Measurements from ENCODE around the gene GTF2A1.
"Not testable (repeated sequence)": the region's sequence is repeated elsewhere in the genome, so short reads cannot be mapped to it uniquely, and the experiment has no call there.

GTF2A1 gene

DNA sequence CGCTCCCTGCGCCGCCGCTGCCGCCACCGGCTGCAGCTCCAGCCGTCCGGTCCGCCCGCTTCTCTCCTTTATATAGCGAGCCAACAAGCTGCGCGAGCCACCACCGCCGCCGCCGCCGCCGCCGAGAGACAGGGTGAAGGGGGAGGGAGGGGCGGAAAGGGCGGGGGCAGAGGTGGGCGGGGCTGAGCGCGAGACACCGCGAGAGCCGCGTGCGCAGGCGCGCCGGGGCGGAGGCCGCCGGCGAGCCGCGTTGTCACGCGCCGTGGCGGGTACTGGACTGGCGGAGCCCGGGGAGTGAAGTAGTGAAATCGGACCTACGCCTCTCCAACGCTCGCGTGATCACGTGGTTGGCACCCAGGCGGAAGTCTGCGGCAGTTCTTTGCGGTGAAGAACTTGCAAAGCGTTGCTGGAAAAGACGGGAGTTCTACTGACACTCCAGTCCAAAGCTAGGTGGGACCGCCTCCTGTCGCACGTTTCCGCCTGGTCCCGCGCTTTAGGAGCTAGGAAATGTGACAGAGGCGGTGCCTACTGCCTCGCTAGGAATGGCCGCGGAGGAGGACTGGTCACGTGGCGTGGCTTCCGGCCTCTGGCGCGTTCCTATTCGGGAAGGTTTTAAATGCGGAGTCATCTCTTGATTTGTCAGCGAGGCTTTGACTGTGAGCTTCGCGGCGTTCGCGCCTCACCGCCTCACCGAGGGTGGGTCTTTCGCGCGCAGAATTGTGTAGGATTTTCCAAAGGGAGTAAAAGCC lies at the start of gene GTF2A1:
GTF2A1 (minus strand) TSS at position 130 of the 749 bp plus-strand sequence. CDS start 441 bp downstream, outside the sequence.
- peak; percentile 98 for DNase-seq

- DNase-seq: no peak
Measured at GRCh38 chr14:81269979-81270375, 49.2 kb upstream of the GTF2A1 start.

DNA sequence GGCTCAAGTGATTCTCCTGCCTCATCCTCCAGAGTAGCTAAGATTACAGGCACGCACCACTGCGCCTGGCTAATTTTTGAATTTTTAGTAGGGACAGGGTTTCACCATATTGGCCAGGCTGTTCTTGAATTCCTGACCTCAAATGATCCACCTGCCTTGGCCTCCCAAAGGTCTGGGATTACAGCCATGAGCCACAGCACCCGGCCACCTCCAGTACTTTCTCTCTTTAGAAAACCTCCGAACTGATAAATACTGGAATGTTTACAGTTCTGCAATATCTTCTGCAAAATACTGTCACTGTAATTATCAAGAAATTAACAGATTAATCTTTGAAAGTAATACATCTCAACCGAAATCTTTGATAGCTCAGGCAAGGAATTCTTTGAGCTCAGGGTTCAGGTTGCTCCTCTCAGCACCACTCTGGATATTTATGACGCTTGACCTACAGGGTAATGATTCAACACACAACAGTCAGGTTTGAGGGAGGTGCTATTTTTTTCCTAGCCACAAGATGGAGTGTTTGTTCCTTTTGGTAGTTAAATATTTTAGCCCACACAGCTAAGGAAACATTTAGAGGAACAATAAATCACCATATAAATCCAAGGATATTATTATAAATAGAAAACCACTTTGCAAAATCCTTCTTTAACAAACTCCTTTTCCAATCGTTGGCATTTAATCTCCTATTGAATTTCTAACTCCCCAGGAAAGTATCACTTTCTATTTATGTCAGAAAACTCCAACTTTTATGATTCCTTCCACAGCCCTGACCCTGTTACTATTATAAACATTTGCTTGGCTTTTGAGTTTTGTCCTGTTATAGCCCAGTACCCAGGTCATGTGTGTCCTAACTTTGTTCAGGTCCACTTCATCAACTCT lies 48.6 kb upstream of the GTF2A1 start:
- no peak for DNase-seq

GRCh38 chr14:81268016-81268416 lies 47.3 kb upstream of the GTF2A1 start:
- DNase-seq: no peak

GRCh38 chr14:81265636-81266169 lies 44.9 kb upstream of the GTF2A1 start:
- DNase-seq: no peak

GRCh38 chr14:81264671-81265070 lies 43.9 kb upstream of the GTF2A1 start:
- DNase-seq: no peak

DNA sequence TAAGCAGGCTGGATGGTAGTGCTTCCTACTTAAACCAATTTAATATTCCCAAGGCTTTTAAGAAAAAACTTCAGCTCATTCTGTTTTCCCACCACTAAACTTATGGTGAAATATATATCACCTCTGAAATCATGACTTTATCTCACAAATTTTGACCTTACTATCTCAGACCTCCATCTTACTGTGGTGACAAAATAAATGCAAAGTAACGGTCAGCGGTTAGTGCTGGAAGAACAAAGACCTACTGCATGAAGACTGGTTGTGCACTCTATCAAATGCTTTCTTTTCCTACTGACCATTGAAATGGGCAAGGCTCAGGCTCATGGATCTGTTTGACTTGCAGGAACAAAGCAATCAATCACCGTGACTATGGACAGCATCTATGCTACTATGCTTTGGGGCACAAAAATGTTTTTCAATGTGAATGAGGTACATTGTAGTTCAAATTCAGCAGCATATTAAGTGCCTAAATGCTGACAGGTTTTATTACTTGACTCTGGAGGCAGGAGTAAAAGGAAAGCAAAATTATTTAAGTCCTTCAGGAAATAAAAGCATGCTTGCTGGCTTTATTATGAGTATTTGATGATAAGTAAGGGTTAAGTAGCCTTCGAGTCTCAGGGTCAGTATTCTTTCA lies 43.1 kb upstream of the GTF2A1 start:
- DNase-seq: no peak

- DNase-seq: no peak
Measured at GRCh38 chr14:81261176-81261575, 40.4 kb upstream of the GTF2A1 start.

- no peak for DNase-seq
Measured at GRCh38 chr14:81260732-81261131, 40.0 kb upstream of the GTF2A1 start.

- DNase-seq: no peak
Measured at GRCh38 chr14:81256289-81256960, 35.7 kb upstream of the GTF2A1 start.

GRCh38 chr14:81252278-81252677 lies 31.5 kb upstream of the GTF2A1 start:
- DNase-seq: no peak

GRCh38 chr14:81247271-81247766 lies 26.6 kb upstream of the GTF2A1 start:
- DNase-seq: no peak

DNA sequence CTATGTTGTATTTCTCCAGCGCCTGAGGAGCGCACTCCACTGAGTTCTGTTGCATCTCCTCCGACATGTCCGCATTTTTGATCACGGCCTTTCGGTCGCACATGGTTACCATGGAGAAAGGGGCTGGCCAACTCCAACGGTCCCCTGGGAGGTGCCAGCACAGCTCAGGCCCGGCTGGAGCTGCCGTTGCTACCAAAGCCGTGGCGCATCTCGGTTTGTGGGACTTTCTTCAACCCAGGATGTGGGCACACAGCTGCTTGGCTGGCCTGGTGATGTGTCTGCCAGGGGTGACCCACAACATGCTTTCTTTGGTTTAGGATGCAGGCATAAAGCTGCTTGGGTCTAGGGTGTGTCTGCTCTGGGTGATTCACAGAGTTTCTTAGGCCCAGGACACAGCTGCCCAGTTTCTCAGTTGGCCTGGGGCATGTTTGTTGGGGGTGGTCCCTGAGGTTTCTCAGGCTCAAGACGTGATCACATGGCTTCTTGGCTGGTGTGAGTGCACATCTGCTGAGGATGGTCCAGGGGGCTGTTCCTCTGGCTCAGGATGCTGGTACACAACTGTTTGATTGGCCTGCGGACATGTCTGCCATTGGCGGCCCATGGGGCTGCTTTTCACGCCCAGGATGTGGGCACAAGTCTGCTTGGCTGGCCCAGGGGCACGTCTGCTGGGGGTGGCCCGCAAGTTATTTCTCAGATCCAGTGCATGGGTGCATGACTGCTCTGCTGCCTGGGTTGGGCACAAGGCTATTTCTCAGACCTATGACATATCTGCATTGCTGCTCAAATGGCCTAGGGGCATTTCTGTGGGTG lies 25.9 kb upstream of the GTF2A1 start:
- DNase-seq: peak; percentile 35

- DNase-seq: peak; percentile 38
Measured at GRCh38 chr14:81245771-81246170, 25.0 kb upstream of the GTF2A1 start.

DNA sequence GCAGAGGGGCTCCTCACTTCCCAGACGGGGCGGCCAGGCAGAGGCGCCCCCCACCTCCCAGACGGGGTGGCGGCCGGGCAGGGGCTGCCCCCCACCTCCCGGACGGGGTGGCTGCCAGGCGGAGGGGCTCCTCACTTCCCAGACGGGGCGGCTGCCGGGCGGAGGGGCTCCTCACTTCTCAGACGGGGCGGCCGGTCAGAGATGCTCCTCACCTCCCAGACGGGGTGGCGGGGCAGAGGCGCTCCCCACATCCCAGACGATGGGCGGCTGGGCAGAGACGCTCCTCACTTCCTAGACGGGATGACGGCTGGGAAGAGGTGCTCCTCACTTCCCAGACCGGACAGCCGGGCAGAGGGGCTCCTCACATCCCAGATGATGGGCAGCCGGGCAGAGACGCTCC lies 23.7 kb upstream of the GTF2A1 start:
- not testable (repeated sequence) for DNase-seq

GRCh38 chr14:81243499-81243898 lies 22.7 kb upstream of the GTF2A1 start:
- DNase-seq: no peak

- not testable (repeated sequence) for DNase-seq
Measured at GRCh38 chr14:81236849-81237248, 16.1 kb upstream of the GTF2A1 start.

DNA sequence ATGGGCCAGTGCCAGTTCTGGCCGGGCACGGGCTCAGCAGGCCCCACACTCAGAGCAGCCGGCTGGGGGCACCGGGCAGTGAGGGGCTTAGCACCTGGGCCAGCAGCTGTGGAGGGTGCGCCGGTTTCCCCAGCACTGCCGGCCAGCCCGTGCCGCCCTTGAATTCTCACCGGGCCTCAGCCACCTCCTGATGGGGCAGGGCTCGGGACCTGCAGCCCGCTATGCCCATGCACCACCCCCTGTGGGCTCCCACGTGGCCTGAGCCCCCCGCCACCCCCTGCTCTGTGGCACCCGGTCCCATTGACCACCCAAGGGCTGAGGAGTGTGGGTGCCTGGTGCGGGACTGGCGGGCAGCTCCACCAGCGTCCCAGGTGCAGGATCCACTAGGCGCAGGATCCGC lies 15.4 kb upstream of the GTF2A1 start:
- DNase-seq: no peak

DNA sequence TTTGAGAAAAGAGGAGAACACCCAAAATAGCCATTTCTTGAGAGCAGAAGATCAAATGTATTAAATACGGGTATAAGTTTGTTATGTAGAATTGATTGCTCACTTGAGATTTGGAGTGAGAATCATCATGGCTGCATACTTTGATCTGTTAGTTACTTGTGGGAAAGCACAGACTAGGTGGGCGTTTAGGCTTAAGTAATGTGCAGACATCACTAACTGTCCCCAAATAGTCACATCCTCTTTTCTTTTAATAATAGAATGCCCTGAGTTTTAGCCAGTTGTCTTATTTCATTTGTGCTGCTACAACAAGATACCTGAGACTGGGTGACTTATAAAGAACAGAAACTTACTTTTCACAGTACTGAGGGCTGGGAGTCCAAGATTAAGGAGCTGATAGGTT lies 14.3 kb upstream of the GTF2A1 start:
- DNase-seq: no peak

DNA sequence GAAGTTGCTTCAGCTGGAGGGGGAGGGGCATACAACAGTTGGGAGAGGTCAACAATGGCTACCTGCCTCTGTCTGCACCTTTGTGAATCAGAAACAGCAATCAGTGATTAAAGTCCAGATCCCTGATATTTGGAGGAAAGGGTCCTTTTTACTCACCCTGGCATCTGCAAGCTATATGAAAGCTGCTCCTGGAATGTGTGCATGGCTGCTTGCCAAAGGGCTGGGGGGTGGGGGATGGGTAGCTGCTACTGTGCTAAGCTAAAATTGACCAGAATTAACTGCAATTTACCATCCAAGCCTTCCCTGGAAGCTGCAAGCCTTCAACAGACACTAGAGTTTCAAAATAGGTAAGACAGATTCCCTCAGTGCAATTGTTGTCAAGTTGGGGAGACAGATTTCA lies 13.5 kb upstream of the GTF2A1 start:
- peak; percentile 32 for DNase-seq

DNA sequence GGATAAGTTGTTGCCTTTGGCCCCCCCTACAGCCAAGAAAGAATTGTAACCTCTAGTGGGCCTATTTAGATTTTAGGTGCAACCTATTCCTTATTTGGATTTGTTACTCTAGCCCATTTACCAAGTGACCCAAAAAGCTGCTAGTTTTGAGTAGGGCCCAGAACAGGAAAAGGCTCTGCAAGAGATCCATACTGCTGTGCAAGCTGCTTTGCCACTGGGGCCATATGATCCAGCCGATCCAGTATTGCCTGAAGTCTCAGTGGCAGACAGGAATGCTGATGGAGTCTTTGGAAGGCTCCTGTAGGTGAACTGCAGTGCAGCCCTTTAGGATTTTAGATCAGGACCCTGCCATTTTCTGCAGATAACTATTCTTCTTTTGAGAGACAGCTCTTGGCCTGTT lies 12.9 kb upstream of the GTF2A1 start:
- DNase-seq: no peak

DNA sequence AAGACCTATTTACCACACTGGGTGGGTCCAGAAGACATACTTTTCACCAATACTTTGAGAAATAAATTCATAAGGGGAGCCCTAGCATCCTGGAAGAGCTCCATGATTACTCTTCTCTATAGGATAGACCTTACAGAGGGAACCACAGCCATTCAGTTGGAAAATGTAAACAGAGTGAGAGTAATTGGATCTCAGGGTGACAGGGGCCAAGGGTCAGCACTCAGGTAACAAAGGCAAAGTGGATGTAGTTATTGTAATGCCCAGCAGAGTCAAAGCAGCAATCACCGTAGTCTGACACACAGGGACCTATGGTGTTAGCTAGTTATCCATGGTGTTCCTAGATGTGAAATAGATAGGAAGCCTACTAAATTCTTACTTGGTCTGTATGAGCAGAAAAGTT lies 10.8 kb upstream of the GTF2A1 start:
- no peak for DNase-seq
